ENCODE results near the gene MALSU1.

- TF ChIP-seq CTCF (IDR thresholded peaks at IDR 0.05) (no peak), POLR2AphosphoS5 (IDR thresholded peaks at IDR 0.05) (no peak)
These were observed 33.1 kb downstream of the MALSU1 start for GRCh38 chr7:23332193-23332592.
